ENCODE measurements around the gene CATSPERZ. TPM values are rescaled to one million over a fixed set of nuclear protein-coding genes. Genes with fewer than 3 reads are reported as not detected.

The CATSPERZ gene
- total and polyA plus RNA-seq, 2 of the 8 experiments (the other 6 are each of a cell fraction or from before 2014, with no cell fraction given) = 0.77 TPM; not detected in 1

- POLR2A ChIA-PET (ENCODE audit: partially characterized antibody) = interaction anchor here (0.6 to 2.0 kb wide), 5 partner anchors 8 to 129 kb away, joined by 3 to 7 read pairs (median 4); partner anchors contain the start of genes CCDC88B, PRDX5 and TRMT112
- Histone ChIP-seq H3K9me3 (ENCODE audit: insufficient read depth in 2 of 2, low read depth in 1 of 2, low read length in 1 of 2) (no peaks in the 10 kb centered on the region), H2BK5ac (ENCODE audit: low read depth, low read length) (peak overlapping the region; percentile 75), H2BK15ac (ENCODE audit: low read length) (no peak overlapping the region), H4K8ac (ENCODE audit: extremely low read depth, insufficient read depth, low read length) (no peak overlapping the region), H3K18ac (ENCODE audit: extremely low read depth, low read length) (peak overlapping the region; percentile 43; the same call in 1 of the 2 replicates), H2AFZ (ENCODE audit: low read length) (no peak overlapping the region), H4K91ac (replicated peaks; ENCODE audit: insufficient read length, low read length) (no peak overlapping the region), H3K27me3 (replicated peaks in 1 of 4; ENCODE audit: control insufficient read depth in 3 of 4, extremely low read depth in 1 of 4, insufficient read depth in 3 of 4, low read length in 3 of 4) (no peaks in the 10 kb centered on the region), H4K5ac (ENCODE audit: insufficient read length, low read depth, low read length) (no peak overlapping the region), H3K4ac (replicated peaks; ENCODE audit: insufficient read length, low read depth, low read length) (no peak overlapping the region), H2BK120ac (replicated peaks; ENCODE audit: low read depth, low read length) (no peak overlapping the region), H3K79me2 (ENCODE audit: control insufficient read depth in 1 of 2, insufficient read depth in 2 of 2, low read length in 2 of 2) (no peaks in the 10 kb centered on the region), H3K27ac (ENCODE audit: low read depth, low read length) (peak overlapping the region; percentile 45; the same call in 1 of the 2 replicates), H3K14ac (ENCODE audit: insufficient read length) (no peak overlapping the region), H2BK12ac (ENCODE audit: low read depth, low read length) (no peak overlapping the region), H3K79me1 (ENCODE audit: low read depth, low read length) (no peaks in the 10 kb centered on the region), H3K23me2 (ENCODE audit: low read depth, low read length) (no peaks in the 10 kb centered on the region), H3K4me3 (ENCODE audit: extremely low read depth in 1 of 4, insufficient read depth in 2 of 4, low read depth in 3 of 4, low read length in 4 of 4) (no peak overlapping the region; a peak in 2 of 8 replicates), H3K36me3 (ENCODE audit: control insufficient read depth in 2 of 4, insufficient read depth in 4 of 4, low read length in 3 of 4) (peaks cover 0 to 16% (median 3%) of the 10 kb centered on the region in 4 experiments; a peak in 5 of 8 replicates), H3K4me2 (ENCODE audit: insufficient read depth in 1 of 2, low read depth in 2 of 2, low read length in 2 of 2) (peak overlapping the region in 1 of 2 experiments; percentile 10; a peak in 1 of 4 replicates), H3K56ac (replicated peaks; ENCODE audit: insufficient read length, low read depth, low read length) (no peak overlapping the region), H3K23ac (ENCODE audit: insufficient read length) (no peak overlapping the region), H2AK5ac (ENCODE audit: low read depth, low read length) (0 out of 2 replicates have a peak overlapping the region, but pooled peaks have one; percentile 65), H3K4me1 (replicated peaks in 1 of 4; ENCODE audit: control insufficient read depth in 3 of 4, insufficient read depth in 4 of 4, low read length in 3 of 4) (peaks cover 0 to 10% (median 4%) of the 10 kb centered on the region in 4 experiments; a peak in 4 of 7 replicates), H3K9ac (replicated peaks in 1 of 4; ENCODE audit: extremely low read depth in 1 of 4, low read depth in 3 of 4, low read length in 3 of 4) (peak overlapping the region in 1 of 4 experiments; percentile 38; a peak in 1 of 7 replicates), H2BK20ac (ENCODE audit: low read length) (no peak overlapping the region), H4K20me1 (replicated peaks in 1 of 2; ENCODE audit: control insufficient read depth in 1 of 2, insufficient read depth in 2 of 2, low read length in 2 of 2) (peaks cover 0 to 3% of the 10 kb centered on the region in 2 experiments)
- DNase-seq (ENCODE audit: low read depth in 1 of 2, low spot score in 2 of 2) (no peak), FAIRE-seq (no peak)
- CTCF ChIA-PET (ENCODE audit: partially characterized antibody) = interaction anchor here (0.6 to 37.6 kb wide), 10 partner anchors 11 to 233 kb away, joined by 3 to 614 read pairs (median 4); partner anchors contain the start of genes CATSPERZ, CCDC88B, ESRRA and PRDX5
- TF ChIP-seq SIN3A (conservative IDR thresholded peaks at IDR 0.05 in 1 of 2, IDR thresholded peaks at IDR 0.05 in 1 of 2; ENCODE audit: low read depth in 1 of 2, low read length in 2 of 2) (no peak), FOSL1 (IDR thresholded peaks at IDR 0.05; ENCODE audit: insufficient read depth, low read depth, low read length) (no peak)
- 85% methylated on average over 11 of the region's 11 CpGs; no CpG with 5 or more reads in 1 of the 2 experiments for WGBS, 2 experiments (ENCODE audit: extremely low coverage in 1 of 2, insufficient coverage in 1 of 2, insufficient read length in 1 of 2, insufficient replicate concordance in 2 of 2, low coverage in 1 of 2, low lambda C conversion rate in 2 of 2, missing lambda C conversion rate in 1 of 2)
These were observed 24.7 kb downstream of the CATSPERZ start for GRCh38 chr11:64324692-64325469.
